HepG2 (cell line): Measurements from ENCODE around the gene MSI2. TPM values are rescaled to one million over a fixed set of nuclear protein-coding genes. Genes with fewer than 3 reads are reported as not detected.

Experiments
- CSRNP1 ChIP-seq: sonication (generic); formaldehyde crosslinking; IDR thresholded peaks from 2 replicates; pipeline ENCODE4 v1.8.1; 2023; ENCODE audit warnings: mild to moderate bottlenecking, missing genetic modification reagents
- ELK4 ChIP-seq: sonication (generic); formaldehyde crosslinking; IDR thresholded peaks from 2 replicates; pipeline ENCODE4 v1.9.0; 2021; ENCODE audit warnings: missing genetic modification reagents, borderline replicate concordance
- MEIS1 ChIP-seq: sonication (generic); formaldehyde crosslinking; IDR thresholded peaks from 2 replicates; pipeline ENCODE4 v1.9.0; 2021; ENCODE audit warnings: mild to moderate bottlenecking, missing genetic modification reagents, moderate library complexity, borderline replicate concordance
- MYNN ChIP-seq: sonication (generic); formaldehyde crosslinking; IDR thresholded peaks from 2 replicates; pipeline ENCODE4 v1.4.0; 2020; ENCODE audit warnings: mild to moderate bottlenecking, low read depth, missing genetic modification reagents
- PAWR ChIP-seq: sonication (generic); formaldehyde crosslinking; IDR thresholded peaks from 2 replicates; pipeline ENCODE4 v1.4.0; 2020; ENCODE audit warnings: missing genetic modification reagents, mild to moderate bottlenecking, borderline replicate concordance
- SALL1 ChIP-seq: sonication (generic); formaldehyde crosslinking; IDR thresholded peaks from 2 replicates; pipeline ENCODE4 v1.8.0; 2022; ENCODE audit warnings: mild to moderate bottlenecking, missing genetic modification reagents
- SMAD3 ChIP-seq: sonication (generic); formaldehyde crosslinking; IDR thresholded peaks from 2 replicates; pipeline ENCODE4 v1.4.0; 2020; ENCODE audit warnings: missing genetic modification reagents
- SNAPC2 ChIP-seq: sonication (generic); formaldehyde crosslinking; IDR thresholded peaks from 2 replicates; pipeline ENCODE4 v1.8.1; 2022; ENCODE audit warnings: mild to moderate bottlenecking, missing genetic modification reagents
- TBL1XR1 ChIP-seq: fragments of 150-350 bp; IDR thresholded peaks from 2 replicates; pipeline ENCODE4 v1.6.1; 2014; ENCODE audit warnings: borderline replicate concordance, low read length; ENCODE audit not compliant: partially characterized antibody
- ZNF225 ChIP-seq: sonication (generic); formaldehyde crosslinking; IDR thresholded peaks from 2 replicates; pipeline ENCODE4 v1.4.0; 2020; ENCODE audit warnings: mild to moderate bottlenecking, missing genetic modification reagents
- ZNF431 ChIP-seq: sonication (generic); formaldehyde crosslinking; IDR thresholded peaks from 2 replicates; pipeline ENCODE4 v1.9.0; 2022; ENCODE audit warnings: missing genetic modification reagents, low read depth, mild to moderate bottlenecking, borderline replicate concordance
- ZNF441 ChIP-seq: sonication (generic); formaldehyde crosslinking; IDR thresholded peaks from 2 replicates; pipeline ENCODE4 v1.7.0; 2021; ENCODE audit warnings: missing genetic modification reagents, borderline replicate concordance
- ZNF446 ChIP-seq: sonication (generic); formaldehyde crosslinking; IDR thresholded peaks from 2 replicates; pipeline ENCODE4 v1.5.0; 2020; ENCODE audit warnings: mild to moderate bottlenecking, missing genetic modification reagents
- ZNF547 ChIP-seq: sonication (generic); formaldehyde crosslinking; IDR thresholded peaks from 2 replicates; pipeline ENCODE4 v1.5.1; 2020; ENCODE audit warnings: mild to moderate bottlenecking, missing genetic modification reagents
- ZNF639 ChIP-seq: conservative IDR thresholded peaks from 2 replicates; pipeline ENCODE4 v1.6.1; 2018; ENCODE audit warnings: missing genetic modification reagents
- ZNF703 ChIP-seq: sonication (generic); formaldehyde crosslinking; IDR thresholded peaks from 2 replicates; pipeline ENCODE4 v1.5.1; 2020; ENCODE audit warnings: missing genetic modification reagents, mild to moderate bottlenecking, moderate library complexity, borderline replicate concordance
- ZNF780A ChIP-seq: sonication (generic); formaldehyde crosslinking; IDR thresholded peaks from 2 replicates; pipeline ENCODE4 v1.8.0; 2022; ENCODE audit warnings: mild to moderate bottlenecking, missing genetic modification reagents, moderate library complexity
- polyA plus RNA-seq, 8 experiments: library from polyadenylated mRNA; depleted of rRNA in 3 of 8; stranded (reverse) in 7 of 8; unstranded in 1 of 8; fragments of >200 nt; fragmentation: Illumina TruSeq in 4 of 8; extraction: Trizol in 4 of 8; gene quantifications; 2 replicates each; pipeline versions ENCODE4 v1.2.1 to v1.2.3, GENCODE V29; 2011 to 2016; ENCODE audit warnings: low read depth in 4 of 8, missing spikeins in 1 of 8, mixed read lengths in 1 of 8; ENCODE audit not compliant: insufficient read depth in 1 of 8
- total RNA-seq, 5 experiments: library from RNA; depleted of rRNA; stranded (reverse); fragments of >200 nt; fragmentation: Illumina TruSeq; extraction: Trizol; gene quantifications; 2 replicates each; pipeline ENCODE4 v1.2.3, GENCODE V29; 2016; ENCODE audit warnings: low read depth in 1 of 5

MSI2 gene
- total and polyA plus RNA-seq, 2 of the 13 experiments (the other 11 are each of a cell fraction or from before 2014, with no cell fraction given), result 77.5 to 78.4 TPM

- TF ChIP-seq ZNF703, result 0 out of 2 replicates have a peak, but pooled peaks have one; percentile 9
- TF ChIP-seq SMAD3 (CRISPR knock-in tag), result peak; percentile 90
- no peak for TF ChIP-seq ZNF547
- no peak for TF ChIP-seq ZNF780A (CRISPR knock-in tag)
- peak; percentile 84 for TF ChIP-seq SNAPC2 (CRISPR knock-in tag)
- TF ChIP-seq MEIS1 (CRISPR knock-in tag), result peak; percentile 75; the same call in 1 of the 2 replicates
- TF ChIP-seq TBL1XR1, result peak; percentile 87
- no peak for TF ChIP-seq ELK4 (CRISPR knock-in tag)
- no peak for TF ChIP-seq MYNN (CRISPR knock-in tag)
- peak; percentile 99 for TF ChIP-seq SALL1 (CRISPR knock-in tag)
- no peak; the same call in 1 of the 2 replicates for TF ChIP-seq ZNF446
- no peak; the same call in 1 of the 2 replicates for TF ChIP-seq ZNF639
- TF ChIP-seq ZNF431, result peak; percentile 41; the same call in 1 of the 2 replicates
- TF ChIP-seq ZNF225 (CRISPR knock-in tag), result no peak
- no peak for TF ChIP-seq PAWR (CRISPR knock-in tag)
- no peak; the same call in 1 of the 2 replicates for TF ChIP-seq ZNF441 (CRISPR knock-in tag)
- no peak; the same call in 1 of the 2 replicates for TF ChIP-seq CSRNP1 (CRISPR knock-in tag)
Measured at GRCh38 chr17:57517632-57518456, 261.5 kb downstream of the MSI2 start (continued).
